Measurements from ENCODE around the gene SOD3.

SOD3 gene

GRCh38 chr4:24842356-24842755 lies 47.0 kb downstream of the SOD3 start:
- no peak for DNase-seq (ENCODE audit: low spot score)

GRCh38 chr4:24843096-24843495 lies 47.7 kb downstream of the SOD3 start:
- no peak for DNase-seq (ENCODE audit: low spot score)

- DNase-seq (ENCODE audit: low spot score): no peak
Observed at GRCh38 chr4:24845132-24845531, 49.8 kb downstream of the SOD3 start.

- no peak for DNase-seq (ENCODE audit: low spot score)
Observed at GRCh38 chr4:24845902-24846301, 50.5 kb downstream of the SOD3 start.

GRCh38 chr4:24846716-24847115 lies 51.3 kb downstream of the SOD3 start:
- DNase-seq (ENCODE audit: low spot score): no peak

- no peak for DNase-seq (ENCODE audit: low spot score)
Observed at GRCh38 chr4:24849351-24849750, 54.0 kb downstream of the SOD3 start.

- DNase-seq (ENCODE audit: low spot score): no peak
Observed at GRCh38 chr4:24849756-24850155, 54.4 kb downstream of the SOD3 start.
